GM23338 (cell line): ENCODE results near the gene EMX1. TPM values are rescaled to one million over a fixed set of nuclear protein-coding genes. Genes with fewer than 3 reads are reported as not detected.

ENCODE experiments used
- ATAC-seq: fragments of 200-7000 bp; cut with Tn5 transposase; 3 replicates; pipeline ENCODE4 v1.9.1; 2020
- DNase-seq: peaks from one replicate; pipeline ENCODE4 v3.0.0-alpha.2; 2015; ENCODE audit warnings: low spot score
- H2AFZ ChIP-seq: fragments of 200-600 bp; sonication (generic); 2 replicates; pipeline ENCODE4 v1.8.0; 2016; ENCODE audit warnings: antibody characterized with exemption, mild to moderate bottlenecking, moderate library complexity
- H3F3A ChIP-seq: fragments of 200-600 bp; sonication (generic); replicated peaks from 2 replicates; pipeline ENCODE4 v1.8.0; 2017; ENCODE audit warnings: antibody characterized with exemption, mixed run types, low read depth
- H3K27ac ChIP-seq: fragments of 200-600 bp; sonication (generic); 2 replicates; pipeline ENCODE4 v1.6.1; 2016; ENCODE audit warnings: low read depth
- H3K27me3 ChIP-seq: fragments of 200-600 bp; sonication (generic); 2 replicates; pipeline ENCODE4 v1.8.0; 2016; ENCODE audit warnings: mild to moderate bottlenecking, mixed run types, moderate library complexity; ENCODE audit not compliant: insufficient read depth
- H3K36me3 ChIP-seq: fragments of 200-600 bp; sonication (generic); 2 replicates; pipeline ENCODE4 v1.8.0; 2016; ENCODE audit warnings: mild to moderate bottlenecking; ENCODE audit not compliant: insufficient read depth
- H3K4me1 ChIP-seq: fragments of 200-600 bp; sonication (generic); 2 replicates; pipeline ENCODE4 v1.8.0; 2016; ENCODE audit warnings: mild to moderate bottlenecking, moderate library complexity; ENCODE audit not compliant: insufficient read depth
- H3K4me2 ChIP-seq: fragments of 200-600 bp; sonication (generic); 2 replicates; pipeline ENCODE4 v1.7.1; 2017; ENCODE audit warnings: mixed run types
- H3K4me3 ChIP-seq: fragments of 200-600 bp; sonication (generic); 2 replicates; pipeline ENCODE4 v1.6.1; 2016; ENCODE audit warnings: mixed run types
- H3K79me2 ChIP-seq: fragments of 200-600 bp; sonication (generic); replicated peaks from 2 replicates; pipeline ENCODE4 v1.8.0; 2017; ENCODE audit warnings: mild to moderate bottlenecking; ENCODE audit not compliant: insufficient read depth
- H3K9me2 ChIP-seq: fragments of 200-600 bp; sonication (generic); 2 replicates; pipeline ENCODE4 v1.8.0; 2017; ENCODE audit not compliant: insufficient read depth
- H4K20me1 ChIP-seq: fragments of 200-600 bp; sonication (generic); replicated peaks from 2 replicates; pipeline ENCODE4 v1.8.0; 2017; ENCODE audit warnings: mild to moderate bottlenecking; ENCODE audit not compliant: insufficient read depth
- H3K27ac Mint-ChIP-seq: 2 replicates; pipeline ENCODE4 v1.8.0; 2020; ENCODE audit warnings: inconsistent platforms, mild to moderate bottlenecking, moderate library complexity, mixed read lengths
- H3K27me3 Mint-ChIP-seq: 3 replicates; pipeline ENCODE4 v1.8.0; 2022; ENCODE audit warnings: low read depth, mild to moderate bottlenecking, moderate library complexity, mixed read lengths, inconsistent platforms; ENCODE audit not compliant: insufficient read depth, poor library complexity
- H3K36me3 Mint-ChIP-seq: 3 replicates; pipeline ENCODE4 v1.8.0; 2021; ENCODE audit warnings: low read depth, mild to moderate bottlenecking, inconsistent platforms, moderate library complexity, mixed read lengths
- H3K4me1 Mint-ChIP-seq: 3 replicates; pipeline ENCODE4 v1.8.0; 2020; ENCODE audit warnings: mild to moderate bottlenecking, inconsistent platforms, mixed read lengths
- H3K4me3 Mint-ChIP-seq: 3 replicates; pipeline ENCODE4 v1.8.0; 2021; ENCODE audit warnings: moderate library complexity, mild to moderate bottlenecking, inconsistent platforms, mixed read lengths
- H3K9me3 Mint-ChIP-seq: 3 replicates; pipeline ENCODE4 v1.8.0; 2020; ENCODE audit warnings: moderate library complexity, mild to moderate bottlenecking, inconsistent platforms, mixed read lengths
- ETS1 ChIP-seq: IDR thresholded peaks from 2 replicates; pipeline ENCODE4 v1.6.1; 2016; ENCODE audit warnings: antibody characterized with exemption
- EZH2 ChIP-seq: fragments of 200-600 bp; sonication (generic); IDR thresholded peaks from one replicate; pipeline ENCODE4 v1.8.0; 2017; ENCODE audit warnings: antibody characterized with exemption, mild to moderate bottlenecking, low read depth; ENCODE audit not compliant: unreplicated experiment
- EZH2phosphoT487 ChIP-seq: fragments of 200-600 bp; sonication (generic); IDR thresholded peaks from one replicate; pipeline ENCODE4 v1.8.1; 2018; ENCODE audit warnings: antibody characterized with exemption; ENCODE audit not compliant: unreplicated experiment
- JUNB ChIP-seq: IDR thresholded peaks from one replicate; pipeline ENCODE4 v1.6.1; 2016; ENCODE audit warnings: antibody characterized with exemption; ENCODE audit not compliant: unreplicated experiment
- NANOG ChIP-seq: IDR thresholded peaks from 2 replicates; pipeline ENCODE4 v1.6.1; 2016; ENCODE audit warnings: antibody characterized with exemption, borderline replicate concordance
- POLR2AphosphoS5 ChIP-seq: IDR thresholded peaks from 2 replicates; pipeline ENCODE4 v1.6.1; 2016; ENCODE audit warnings: antibody characterized with exemption, low read depth
- ZNF331 ChIP-seq: fragments of 250-450 bp; sonication (Bioruptor Pico); IDR thresholded peaks from 2 replicates; pipeline ENCODE4 v1.5.0; 2020; ENCODE audit warnings: low read depth, mild to moderate bottlenecking, moderate library complexity
- ZNF462 ChIP-seq: fragments of 250-450 bp; sonication (Bioruptor Pico); IDR thresholded peaks from 2 replicates; pipeline ENCODE4 v1.5.0; 2020; ENCODE audit warnings: mild to moderate bottlenecking, moderate library complexity
- polyA plus RNA-seq: library from polyadenylated mRNA; unstranded; fragments of >200 nt; fragmentation: Nextera tagmentation; extraction: Ambion mirVana; gene quantifications from 2 replicates; pipeline ENCODE4 v1.2.1, GENCODE V29; 2016
- total RNA-seq: library from RNA; depleted of rRNA; stranded (reverse); fragments of >200 nt; shearing (Covaris generic); gene quantifications from 2 replicates; pipeline ENCODE4 v1.2.3, GENCODE V29; 2014

Gene EMX1
- total and polyA plus RNA-seq, 2 experiments from 2014 or later: 3.9 to 7.9 TPM

GRCh38 chr2:72916743-72917137 is 579 bp upstream of the EMX1 start:
- Histone ChIP-seq H3K4me2 (peak overlapping the region; percentile 96), H3K27ac (no peak overlapping the region), H2AFZ (peak overlapping the region; percentile 97), H3K4me3 (peak overlapping the region; percentile 56), H3K27me3 (peaks cover 99% of the 10 kb centered on the region), H3K79me2 (no peaks in the 10 kb centered on the region), H4K20me1 (peaks cover 7% of the 10 kb centered on the region), H3K4me1 (peaks cover 45% of the 10 kb centered on the region), H3K36me3 (no peaks in the 10 kb centered on the region), H3K9me2 (no peaks in the 10 kb centered on the region), H3F3A (peaks cover 28% of the 10 kb centered on the region)
- Mint-ChIP-seq H3K27ac (no peak overlapping the region), H3K4me1 (peaks cover 39% of the 10 kb centered on the region), H3K4me3 (peak overlapping the region; percentile 87), H3K9me3 (peaks cover 3% of the 10 kb centered on the region; the same call in 2 of the 3 replicates), H3K36me3 (no peaks in the 10 kb centered on the region; the same call in 2 of the 3 replicates), H3K27me3 (peaks cover 51% of the 10 kb centered on the region)
- ATAC-seq (peak; percentile 5), DNase-seq (peak; percentile 45)
- TF ChIP-seq EZH2phosphoT487: peak; percentile 78
- TF ChIP-seq POLR2AphosphoS5: no peak
- TF ChIP-seq EZH2: peak; percentile 92

GRCh38 chr2:72917877-72918553 is 696 bp downstream of the EMX1 start:
- no peaks in the 10 kb centered on the region for H3K79me2 ChIP-seq
- peaks cover 99% of the 10 kb centered on the region for H3K27me3 ChIP-seq
- peaks cover 41% of the 10 kb centered on the region for H3K4me1 Mint-ChIP-seq
- H3K36me3 ChIP-seq: no peaks in the 10 kb centered on the region
- no peaks in the 10 kb centered on the region for H3K9me2 ChIP-seq
- H3F3A ChIP-seq: peaks cover 28% of the 10 kb centered on the region
- H3K4me3 Mint-ChIP-seq: peak overlapping the region; percentile 81
- peak overlapping the region; percentile 56 for H3K4me3 ChIP-seq
- TF ChIP-seq POLR2AphosphoS5 (no peak), JUNB (no peak), ZNF462 (CRISPR knock-in tag) (no peak), EZH2 (no peak), ZNF331 (CRISPR knock-in tag) (no peak), NANOG (no peak), ETS1 (0 out of 2 replicates have a peak, but pooled peaks have one; percentile 16), EZH2phosphoT487 (peak; percentile 88)
- H3K9me3 Mint-ChIP-seq: peaks cover 3% of the 10 kb centered on the region; the same call in 2 of the 3 replicates
- H3K27me3 Mint-ChIP-seq: peaks cover 40% of the 10 kb centered on the region
- H3K36me3 Mint-ChIP-seq: peaks cover 4% of the 10 kb centered on the region; the same call in 1 of the 3 replicates
- peaks cover 44% of the 10 kb centered on the region for H3K4me1 ChIP-seq
- H3K4me2 ChIP-seq: peak overlapping the region; percentile 91
- H4K20me1 ChIP-seq: peaks cover 13% of the 10 kb centered on the region
- H2AFZ ChIP-seq: peak overlapping the region; percentile 59; the same call in 1 of the 2 replicates
- DNase-seq (peak; percentile 65), ATAC-seq (peak; percentile 1)
- no peak overlapping the region for H3K27ac Mint-ChIP-seq
- no peak overlapping the region for H3K27ac ChIP-seq
